Neural progenitor cell (in vitro differentiated cells): Measurements from ENCODE around the gene RBM15. TPM values are rescaled to one million over a fixed set of nuclear protein-coding genes. Genes with fewer than 3 reads are reported as not detected.

Experiments used
- DNase-seq: peaks from one replicate; pipeline ENCODE4 v3.0.0-alpha.2; 2016; ENCODE audit warnings: low spot score
- H2AFZ ChIP-seq: fragments of 200-600 bp; sonication (generic); replicated peaks from 2 replicates; pipeline ENCODE4 v1.6.1; 2016; ENCODE audit warnings: antibody characterized with exemption
- H3F3A ChIP-seq: fragments of 200-600 bp; sonication (generic); 2 replicates; pipeline ENCODE4 v1.6.1; 2016; ENCODE audit warnings: antibody characterized with exemption, low read depth
- H3K27ac ChIP-seq: fragments of 200-600 bp; sonication (generic); 2 replicates; pipeline ENCODE4 v1.5.1; 2016; ENCODE audit warnings: mild to moderate bottlenecking
- H3K27me3 ChIP-seq: fragments of 200-600 bp; sonication (generic); 2 replicates; pipeline ENCODE4 v1.6.1; 2016; ENCODE audit warnings: mild to moderate bottlenecking, moderate library complexity
- H3K36me3 ChIP-seq: fragments of 200-600 bp; sonication (generic); 2 replicates; pipeline ENCODE4 v1.5.1; 2016
- H3K4me1 ChIP-seq: fragments of 200-600 bp; sonication (generic); 2 replicates; pipeline ENCODE4 v1.6.1; 2016; ENCODE audit warnings: mixed run types
- H3K4me2 ChIP-seq: fragments of 200-600 bp; sonication (generic); 2 replicates; pipeline ENCODE4 v1.6.1; 2016
- H3K4me3 ChIP-seq: fragments of 200-600 bp; sonication (generic); 2 replicates; pipeline ENCODE4 v1.5.1; 2016
- H3K79me2 ChIP-seq: fragments of 200-600 bp; sonication (generic); 2 replicates; pipeline ENCODE4 v1.6.1; 2016; ENCODE audit warnings: low read depth
- H3K9ac ChIP-seq: fragments of 200-600 bp; sonication (generic); 2 replicates; pipeline ENCODE4 v1.6.1; 2016
- H3K9me3 ChIP-seq: fragments of 200-600 bp; sonication (generic); 2 replicates; pipeline ENCODE4 v1.5.1; 2016; ENCODE audit warnings: low read depth
- H4K20me1 ChIP-seq: fragments of 200-600 bp; sonication (generic); 2 replicates; pipeline ENCODE4 v1.6.1; 2016; ENCODE audit warnings: low read depth
- H3K27ac Mint-ChIP-seq: 3 replicates; pipeline ENCODE4 v1.8.0; 2021; ENCODE audit warnings: mixed read lengths
- H3K27me3 Mint-ChIP-seq: 2 replicates; pipeline ENCODE4 v1.8.0; 2022; ENCODE audit warnings: low read depth, mild to moderate bottlenecking, inconsistent platforms, moderate library complexity, mixed read lengths; ENCODE audit not compliant: insufficient read depth
- H3K36me3 Mint-ChIP-seq: 3 replicates; pipeline ENCODE4 v1.8.0; 2021; ENCODE audit warnings: mixed read lengths
- H3K4me1 Mint-ChIP-seq: 3 replicates; pipeline ENCODE4 v1.8.0; 2021; ENCODE audit warnings: mixed read lengths
- H3K4me3 Mint-ChIP-seq: 3 replicates; pipeline ENCODE4 v1.8.0; 2021; ENCODE audit warnings: mild to moderate bottlenecking, moderate library complexity, mixed read lengths
- H3K9me3 Mint-ChIP-seq: 3 replicates; pipeline ENCODE4 v1.8.0; 2020; ENCODE audit warnings: mixed read lengths
- CTCF ChIP-seq: fragments of 200-600 bp; sonication (generic); IDR thresholded peaks from 2 replicates; pipeline ENCODE4 v1.5.1; 2017; ENCODE audit warnings: antibody characterized with exemption, mild to moderate bottlenecking
- EZH2 ChIP-seq: fragments of 200-600 bp; sonication (generic); IDR thresholded peaks from 2 replicates; pipeline ENCODE4 v1.6.1; 2017; ENCODE audit warnings: antibody characterized with exemption, mild to moderate bottlenecking, moderate library complexity
- EZH2phosphoT487 ChIP-seq: fragments of 200-600 bp; sonication (generic); IDR thresholded peaks from 2 replicates; pipeline ENCODE4 v1.6.1; 2017; ENCODE audit warnings: antibody characterized with exemption
- total RNA-seq: library from RNA; depleted of rRNA; stranded (reverse); fragments of >200 nt; gene quantifications from 2 replicates; pipeline ENCODE4 v1.2.3, GENCODE V29; 2015; ENCODE audit warnings: low replicate concordance

Gene RBM15
- total RNA-seq, 1 donor from 2014 or later: 66.9 TPM

- no peaks in the 10 kb centered on the region for H3K79me2 ChIP-seq
- no peaks in the 10 kb centered on the region for H3F3A ChIP-seq
- no peak overlapping the region for H3K4me2 ChIP-seq
- DNase-seq: no peak
- H4K20me1 ChIP-seq: no peaks in the 10 kb centered on the region
- no peak overlapping the region for H3K9ac ChIP-seq
- H2AFZ ChIP-seq: no peak overlapping the region
- H3K36me3 ChIP-seq: no peaks in the 10 kb centered on the region
- H3K27ac ChIP-seq: no peak overlapping the region
- H3K4me3 ChIP-seq: no peak overlapping the region
- no peaks in the 10 kb centered on the region for H3K27me3 ChIP-seq
- H3K4me1 ChIP-seq: no peaks in the 10 kb centered on the region
- H3K9me3 Mint-ChIP-seq: no peaks in the 10 kb centered on the region
- no peak overlapping the region for H3K27ac Mint-ChIP-seq
- H3K27me3 Mint-ChIP-seq: peaks cover 2% of the 10 kb centered on the region
- no peaks in the 10 kb centered on the region for H3K9me3 ChIP-seq
- H3K4me1 Mint-ChIP-seq: no peaks in the 10 kb centered on the region
- H3K4me3 Mint-ChIP-seq: no peak overlapping the region
- TF ChIP-seq EZH2phosphoT487 (no peak), CTCF (no peak), EZH2 (no peak)
- no peaks in the 10 kb centered on the region for H3K36me3 Mint-ChIP-seq
These were observed 19.0 kb upstream of the RBM15 start for GRCh38 chr1:110320168-110320518.

GRCh38 chr1:110321045-110321444, 18.1 kb upstream of the RBM15 start:
- TF ChIP-seq EZH2: no peak
- TF ChIP-seq CTCF: no peak
- no peaks in the 10 kb centered on the region for H3F3A ChIP-seq
- Mint-ChIP-seq H3K36me3 (no peaks in the 10 kb centered on the region), H3K27me3 (peaks cover 2% of the 10 kb centered on the region), H3K27ac (no peak overlapping the region), H3K9me3 (no peaks in the 10 kb centered on the region), H3K4me1 (no peaks in the 10 kb centered on the region), H3K4me3 (no peak overlapping the region)
- no peaks in the 10 kb centered on the region for H3K9me3 ChIP-seq
- H3K27me3 ChIP-seq: no peaks in the 10 kb centered on the region
- no peaks in the 10 kb centered on the region for H3K4me1 ChIP-seq
- no peak overlapping the region for H2AFZ ChIP-seq
- no peak overlapping the region for H3K9ac ChIP-seq
- no peaks in the 10 kb centered on the region for H3K36me3 ChIP-seq
- H3K4me3 ChIP-seq: no peak overlapping the region
- no peaks in the 10 kb centered on the region for H3K79me2 ChIP-seq
- no peak overlapping the region for H3K4me2 ChIP-seq
- no peak for DNase-seq
- H3K27ac ChIP-seq: no peak overlapping the region
- no peaks in the 10 kb centered on the region for H4K20me1 ChIP-seq

GRCh38 chr1:110321846-110322245, 17.3 kb upstream of the RBM15 start:
- Histone ChIP-seq H4K20me1 (no peaks in the 10 kb centered on the region), H2AFZ (no peak overlapping the region), H3F3A (no peaks in the 10 kb centered on the region), H3K9ac (no peak overlapping the region), H3K4me2 (no peak overlapping the region), H3K4me3 (no peak overlapping the region), H3K4me1 (no peaks in the 10 kb centered on the region), H3K27me3 (no peaks in the 10 kb centered on the region), H3K36me3 (no peaks in the 10 kb centered on the region), H3K79me2 (no peaks in the 10 kb centered on the region), H3K9me3 (no peaks in the 10 kb centered on the region), H3K27ac (no peak overlapping the region)
- Mint-ChIP-seq H3K27ac (no peak overlapping the region), H3K36me3 (no peaks in the 10 kb centered on the region), H3K9me3 (no peaks in the 10 kb centered on the region), H3K27me3 (peaks cover 2% of the 10 kb centered on the region), H3K4me3 (no peak overlapping the region), H3K4me1 (no peaks in the 10 kb centered on the region)
- TF ChIP-seq CTCF (no peak), EZH2 (no peak), EZH2phosphoT487 (no peak)
- no peak for DNase-seq

- Histone ChIP-seq H3K4me1 (no peaks in the 10 kb centered on the region), H3K79me2 (no peaks in the 10 kb centered on the region), H2AFZ (no peak overlapping the region), H3K27ac (no peak overlapping the region), H3K36me3 (no peaks in the 10 kb centered on the region), H3K4me3 (no peak overlapping the region), H3K27me3 (no peaks in the 10 kb centered on the region), H4K20me1 (no peaks in the 10 kb centered on the region), H3K9me3 (no peaks in the 10 kb centered on the region), H3K4me2 (no peak overlapping the region), H3F3A (no peaks in the 10 kb centered on the region), H3K9ac (no peak overlapping the region)
- Mint-ChIP-seq H3K27ac (no peak overlapping the region), H3K36me3 (no peaks in the 10 kb centered on the region), H3K4me1 (no peaks in the 10 kb centered on the region), H3K4me3 (no peak overlapping the region), H3K9me3 (no peaks in the 10 kb centered on the region), H3K27me3 (no peaks in the 10 kb centered on the region)
- no peak for DNase-seq
- TF ChIP-seq EZH2phosphoT487: no peak
- TF ChIP-seq EZH2: no peak
- no peak for TF ChIP-seq CTCF
These were observed 14.5 kb upstream of the RBM15 start for GRCh38 chr1:110324667-110325066.
